ENCODE data around the gene METTL18.
A peak's percentile ranks its signal among the peaks of the same experiment; 100 is the strongest.
"Not testable (repeated sequence)": the region's sequence is repeated elsewhere in the genome, so short reads cannot be mapped to it uniquely, and the experiment has no call there.

The METTL18 gene

DNA sequence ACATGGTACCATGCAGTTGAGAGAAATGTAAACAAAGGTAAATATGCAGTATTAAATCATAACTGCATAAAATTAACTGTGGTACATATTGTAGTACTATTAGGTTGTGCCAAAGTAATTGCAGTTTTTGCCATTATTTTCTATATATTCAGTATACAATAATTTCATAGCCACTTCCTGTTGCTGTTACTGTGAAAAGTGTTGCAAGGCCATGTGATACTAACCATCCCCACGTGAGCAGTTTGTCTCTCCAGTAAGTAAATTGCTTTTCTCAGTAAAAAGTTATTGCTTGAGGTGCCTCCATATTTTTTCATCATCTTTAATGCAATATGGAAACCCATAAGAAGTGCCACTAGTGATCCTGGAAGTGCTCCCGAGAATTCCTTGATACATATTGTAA lies 19.6 kb upstream of the METTL18 start:
- Histone ChIP-seq H3K9me3 (ENCODE audit: control insufficient read depth in 5 of 5, low read length in 5 of 5) (no peaks in the 10 kb centered on the region), H3K36me3 (ENCODE audit: control insufficient read depth in 5 of 5, insufficient read depth in 5 of 5, low read length in 5 of 5) (peaks cover 0 to 18% (median 0%) of the 10 kb centered on the region in 5 donors), H3K27me3 (ENCODE audit: control insufficient read depth in 5 of 5, insufficient read depth in 4 of 5, low read length in 5 of 5) (no peaks in the 10 kb centered on the region), H3K27ac (ENCODE audit: low read depth, low read length) (no peak overlapping the region), H3K9ac (ENCODE audit: low read length in 5 of 5) (no peak overlapping the region), H3K4me1 (ENCODE audit: control insufficient read depth in 5 of 5, insufficient read depth in 5 of 5, low read length in 5 of 5) (no peaks in the 10 kb centered on the region), H3K4me3 (ENCODE audit: low read depth in 1 of 5, low read length in 5 of 5) (no peak overlapping the region)

- Histone ChIP-seq H3K36me3 (ENCODE audit: control insufficient read depth in 5 of 5, insufficient read depth in 5 of 5, low read length in 5 of 5) (peaks cover 0 to 18% (median 10%) of the 10 kb centered on the region in 5 donors), H3K9ac (ENCODE audit: low read length in 5 of 5) (no peak overlapping the region), H3K4me3 (ENCODE audit: low read depth in 1 of 5, low read length in 5 of 5) (no peak overlapping the region), H3K4me1 (ENCODE audit: control insufficient read depth in 5 of 5, insufficient read depth in 5 of 5, low read length in 5 of 5) (no peaks in the 10 kb centered on the region), H3K9me3 (ENCODE audit: control insufficient read depth in 5 of 5, low read length in 5 of 5) (no peaks in the 10 kb centered on the region), H3K27ac (ENCODE audit: low read depth, low read length) (no peak overlapping the region), H3K27me3 (ENCODE audit: control insufficient read depth in 5 of 5, insufficient read depth in 4 of 5, low read length in 5 of 5) (no peaks in the 10 kb centered on the region)
These were observed 17.4 kb upstream of the METTL18 start for GRCh38 chr1:169812131-169812530.

DNA sequence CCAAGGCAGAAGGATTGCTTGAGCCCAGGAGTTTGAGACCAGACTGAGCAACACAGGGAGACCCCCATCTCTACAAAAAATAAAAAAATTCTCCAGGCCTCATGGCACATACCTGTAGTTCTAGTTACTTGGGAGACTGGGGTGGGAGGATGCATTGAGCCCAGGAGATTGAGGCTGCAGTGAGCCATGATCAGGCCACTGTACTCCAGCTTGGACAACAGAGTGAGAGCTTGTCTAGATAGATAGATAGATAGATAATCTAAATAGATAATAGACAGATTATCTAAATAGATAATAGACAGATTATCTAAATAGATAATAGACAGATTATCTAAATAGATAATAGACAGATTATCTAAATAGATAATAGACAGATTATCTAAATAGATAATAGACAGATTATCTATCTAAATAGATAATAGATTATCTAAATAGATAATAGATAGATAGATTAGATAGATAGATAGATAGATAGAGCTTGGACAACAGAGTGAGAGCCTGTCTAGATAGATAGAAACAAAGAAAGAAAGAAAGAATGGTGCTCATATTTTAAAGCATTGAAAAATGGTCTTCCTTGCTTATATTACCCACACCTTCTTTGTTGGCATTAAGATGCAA lies 16.8 kb upstream of the METTL18 start:
- not testable (repeated sequence) for H3K4me1 ChIP-seq (ENCODE audit: control insufficient read depth in 5 of 5, insufficient read depth in 5 of 5, low read length in 5 of 5); H3K4me3 ChIP-seq (ENCODE audit: low read depth in 1 of 5, low read length in 5 of 5); H3K27me3 ChIP-seq (ENCODE audit: control insufficient read depth in 5 of 5, insufficient read depth in 4 of 5, low read length in 5 of 5); H3K9me3 ChIP-seq (ENCODE audit: control insufficient read depth in 5 of 5, low read length in 5 of 5); H3K27ac ChIP-seq (ENCODE audit: low read depth, low read length); H3K9ac ChIP-seq (ENCODE audit: low read length in 5 of 5)
- peaks cover 0 to 22% (median 16%) of the 10 kb centered on the region in 5 donors for H3K36me3 ChIP-seq (ENCODE audit: control insufficient read depth in 5 of 5, insufficient read depth in 5 of 5, low read length in 5 of 5)

DNA sequence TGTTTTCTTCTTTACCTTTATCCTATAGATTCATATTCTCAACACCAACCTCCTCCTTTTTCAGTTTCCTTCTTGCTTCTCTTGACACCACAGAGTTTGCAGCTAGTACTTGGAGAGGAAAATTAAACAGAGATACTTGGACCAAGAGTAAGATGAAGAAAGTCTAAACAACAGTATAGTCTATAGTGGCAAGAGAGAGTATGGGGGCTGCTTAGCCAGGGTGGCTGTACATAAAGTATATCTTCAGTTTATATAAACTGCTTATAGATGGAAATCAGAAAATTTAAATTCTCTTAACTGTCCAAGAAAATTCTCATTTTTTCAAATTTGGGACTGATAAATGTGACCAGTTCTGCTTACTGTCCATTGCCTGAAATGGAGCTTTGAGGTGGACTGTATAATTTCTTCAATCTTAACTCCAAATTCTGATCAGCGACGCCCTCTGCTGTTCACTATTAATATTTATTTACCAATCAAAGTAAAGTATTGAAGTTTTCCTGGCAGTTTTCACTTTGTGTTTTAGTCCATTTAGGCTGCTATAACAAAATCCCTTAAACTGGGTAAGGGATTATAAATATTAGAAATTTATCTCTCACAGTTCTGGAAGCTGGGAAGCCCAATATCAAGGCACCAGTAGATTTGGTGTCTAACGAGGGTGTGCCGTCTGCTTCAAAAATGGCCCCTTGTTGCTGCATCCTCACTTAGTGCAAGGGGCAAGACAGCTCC lies 14.8 kb upstream of the METTL18 start:
- Histone ChIP-seq H3K9ac (ENCODE audit: low read length in 5 of 5) (no peak overlapping the region), H3K4me1 (ENCODE audit: control insufficient read depth in 5 of 5, insufficient read depth in 5 of 5, low read length in 5 of 5) (no peaks in the 10 kb centered on the region), H3K27ac (ENCODE audit: low read depth, low read length) (no peak overlapping the region), H3K36me3 (ENCODE audit: control insufficient read depth in 5 of 5, insufficient read depth in 5 of 5, low read length in 5 of 5) (peaks cover 7 to 29% (median 21%) of the 10 kb centered on the region in 5 donors), H3K27me3 (ENCODE audit: control insufficient read depth in 5 of 5, insufficient read depth in 4 of 5, low read length in 5 of 5) (no peaks in the 10 kb centered on the region), H3K4me3 (ENCODE audit: low read depth in 1 of 5, low read length in 5 of 5) (no peak overlapping the region), H3K9me3 (ENCODE audit: control insufficient read depth in 5 of 5, low read length in 5 of 5) (no peaks in the 10 kb centered on the region)

DNA sequence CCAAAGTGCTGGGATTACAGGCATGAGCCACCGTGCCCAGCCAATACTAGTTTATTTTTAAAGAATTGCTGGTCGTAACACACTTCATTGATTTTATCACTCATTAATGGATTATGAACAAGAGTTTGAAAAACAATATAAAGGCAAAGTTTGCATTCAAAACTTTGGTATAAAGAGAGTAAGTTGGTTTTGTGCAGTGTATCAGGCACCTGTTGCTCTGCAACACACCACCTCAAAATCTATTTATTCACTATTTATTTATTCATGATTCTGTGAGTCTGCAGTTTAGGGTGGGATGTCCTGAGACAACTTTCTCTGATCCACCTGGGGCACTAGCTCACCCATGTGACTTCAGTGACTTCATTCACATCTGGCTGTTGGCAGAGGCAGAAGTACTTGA lies 10.2 kb upstream of the METTL18 start:
- no peak overlapping the region for H3K9ac ChIP-seq (ENCODE audit: low read length in 5 of 5)
- H3K27me3 ChIP-seq (ENCODE audit: control insufficient read depth in 5 of 5, insufficient read depth in 4 of 5, low read length in 5 of 5) = no peaks in the 10 kb centered on the region
- peaks cover 9 to 33% (median 26%) of the 10 kb centered on the region in 5 donors for H3K36me3 ChIP-seq (ENCODE audit: control insufficient read depth in 5 of 5, insufficient read depth in 5 of 5, low read length in 5 of 5)

GRCh38 chr1:169802888-169803287 lies 8.2 kb upstream of the METTL18 start:
- Histone ChIP-seq H3K4me3 (ENCODE audit: low read depth in 1 of 5, low read length in 5 of 5) (no peak overlapping the region), H3K27ac (ENCODE audit: low read depth, low read length) (no peak overlapping the region), H3K36me3 (ENCODE audit: control insufficient read depth in 5 of 5, insufficient read depth in 5 of 5, low read length in 5 of 5) (peaks cover 9 to 23% (median 19%) of the 10 kb centered on the region in 5 donors), H3K9me3 (ENCODE audit: control insufficient read depth in 5 of 5, low read length in 5 of 5) (no peaks in the 10 kb centered on the region), H3K27me3 (ENCODE audit: control insufficient read depth in 5 of 5, insufficient read depth in 4 of 5, low read length in 5 of 5) (no peaks in the 10 kb centered on the region), H3K4me1 (ENCODE audit: control insufficient read depth in 5 of 5, insufficient read depth in 5 of 5, low read length in 5 of 5) (no peaks in the 10 kb centered on the region), H3K9ac (ENCODE audit: low read length in 5 of 5) (no peak overlapping the region)

More for the DNA sequence above, 10.2 kb upstream of the METTL18 start:
- H3K4me1 ChIP-seq (ENCODE audit: control insufficient read depth in 5 of 5, insufficient read depth in 5 of 5, low read length in 5 of 5) = no peaks in the 10 kb centered on the region
- no peak overlapping the region for H3K4me3 ChIP-seq (ENCODE audit: low read depth in 1 of 5, low read length in 5 of 5)
- no peaks in the 10 kb centered on the region for H3K9me3 ChIP-seq (ENCODE audit: control insufficient read depth in 5 of 5, low read length in 5 of 5)
- no peak overlapping the region for H3K27ac ChIP-seq (ENCODE audit: low read depth, low read length)

GRCh38 chr1:169797281-169797680 lies 2.6 kb upstream of the METTL18 start:
- H3K9ac ChIP-seq (ENCODE audit: low read length in 5 of 5) = no peak overlapping the region
- peaks cover 0 to 4% (median 2%) of the 10 kb centered on the region in 5 donors for H3K36me3 ChIP-seq (ENCODE audit: control insufficient read depth in 5 of 5, insufficient read depth in 5 of 5, low read length in 5 of 5)
- H3K9me3 ChIP-seq (ENCODE audit: control insufficient read depth in 5 of 5, low read length in 5 of 5) = no peaks in the 10 kb centered on the region
- H3K4me3 ChIP-seq (ENCODE audit: low read depth in 1 of 5, low read length in 5 of 5) = no peak overlapping the region
- H3K27ac ChIP-seq (ENCODE audit: low read depth, low read length) = no peak overlapping the region
- H3K27me3 ChIP-seq (ENCODE audit: control insufficient read depth in 5 of 5, insufficient read depth in 4 of 5, low read length in 5 of 5) = no peaks in the 10 kb centered on the region
- H3K4me1 ChIP-seq (ENCODE audit: control insufficient read depth in 5 of 5, insufficient read depth in 5 of 5, low read length in 5 of 5) = peaks cover 0 to 17% (median 15%) of the 10 kb centered on the region in 5 donors

GRCh38 chr1:169796274-169796810 lies 1.6 kb upstream of the METTL18 start:
- peaks cover 0 to 4% (median 2%) of the 10 kb centered on the region in 5 donors for H3K36me3 ChIP-seq (ENCODE audit: control insufficient read depth in 5 of 5, insufficient read depth in 5 of 5, low read length in 5 of 5)
- no peak overlapping the region for H3K27ac ChIP-seq (ENCODE audit: low read depth, low read length)
- H3K9ac ChIP-seq (ENCODE audit: low read length in 5 of 5) = no peak overlapping the region
- peaks cover 0 to 17% (median 15%) of the 10 kb centered on the region in 5 donors for H3K4me1 ChIP-seq (ENCODE audit: control insufficient read depth in 5 of 5, insufficient read depth in 5 of 5, low read length in 5 of 5)
- H3K4me3 ChIP-seq (ENCODE audit: low read depth in 1 of 5, low read length in 5 of 5) = no peak overlapping the region
- no peaks in the 10 kb centered on the region for H3K27me3 ChIP-seq (ENCODE audit: control insufficient read depth in 5 of 5, insufficient read depth in 4 of 5, low read length in 5 of 5)
- H3K9me3 ChIP-seq (ENCODE audit: control insufficient read depth in 5 of 5, low read length in 5 of 5) = no peaks in the 10 kb centered on the region

DNA sequence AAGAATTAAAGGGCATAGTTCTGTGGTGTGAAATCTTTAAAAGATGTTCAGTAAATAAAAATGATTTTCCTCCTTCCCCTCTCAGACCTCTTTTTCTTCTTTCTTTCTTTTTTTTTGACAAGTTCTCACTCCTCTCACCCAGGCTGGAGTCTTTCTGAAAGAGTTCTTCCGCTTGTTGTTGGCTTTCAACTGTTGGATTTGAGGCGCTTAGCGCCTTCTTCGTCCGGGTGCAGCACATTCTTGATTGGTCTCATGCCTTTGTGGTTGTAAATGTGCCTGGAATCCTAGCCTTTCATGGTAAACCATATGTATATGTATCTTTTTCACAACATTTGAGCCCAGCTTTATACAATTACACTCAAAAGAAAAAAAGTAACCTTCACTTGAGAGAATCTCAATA lies 980 bp upstream of the METTL18 start:
- H3K9me3 ChIP-seq (ENCODE audit: control insufficient read depth in 5 of 5, low read length in 5 of 5) = no peaks in the 10 kb centered on the region

GRCh38 chr1:169793730-169794129 lies 977 bp downstream of the METTL18 start:
- H3K9me3 ChIP-seq (ENCODE audit: control insufficient read depth in 5 of 5, low read length in 5 of 5) = no peaks in the 10 kb centered on the region
- H3K27me3 ChIP-seq (ENCODE audit: control insufficient read depth in 5 of 5, insufficient read depth in 4 of 5, low read length in 5 of 5) = no peaks in the 10 kb centered on the region
- peaks cover 0 to 17% (median 15%) of the 10 kb centered on the region in 5 donors for H3K4me1 ChIP-seq (ENCODE audit: control insufficient read depth in 5 of 5, insufficient read depth in 5 of 5, low read length in 5 of 5)
- peak overlapping the region; percentile 93 to 99 (median 97) for H3K4me3 ChIP-seq (ENCODE audit: low read depth in 1 of 5, low read length in 5 of 5)
- H3K27ac ChIP-seq (ENCODE audit: low read depth, low read length) = no peak overlapping the region
- H3K36me3 ChIP-seq (ENCODE audit: control insufficient read depth in 5 of 5, insufficient read depth in 5 of 5, low read length in 5 of 5) = peaks cover 0 to 7% (median 2%) of the 10 kb centered on the region in 5 donors
- H3K9ac ChIP-seq (ENCODE audit: low read length in 5 of 5) = peak overlapping the region in 2 of 5 donors; percentile 97

More for the DNA sequence above, 980 bp upstream of the METTL18 start:
- peaks cover 0 to 7% (median 2%) of the 10 kb centered on the region in 5 donors for H3K36me3 ChIP-seq (ENCODE audit: control insufficient read depth in 5 of 5, insufficient read depth in 5 of 5, low read length in 5 of 5)
- H3K4me3 ChIP-seq (ENCODE audit: low read depth in 1 of 5, low read length in 5 of 5) = peak overlapping the region; percentile 93 to 99 (median 97)
- peak overlapping the region in 4 of 5 donors; percentile 93 to 97 (median 97) for H3K9ac ChIP-seq (ENCODE audit: low read length in 5 of 5)
- H3K4me1 ChIP-seq (ENCODE audit: control insufficient read depth in 5 of 5, insufficient read depth in 5 of 5, low read length in 5 of 5) = peaks cover 0 to 17% (median 15%) of the 10 kb centered on the region in 5 donors
- no peak overlapping the region for H3K27ac ChIP-seq (ENCODE audit: low read depth, low read length)
- H3K27me3 ChIP-seq (ENCODE audit: control insufficient read depth in 5 of 5, insufficient read depth in 4 of 5, low read length in 5 of 5) = no peaks in the 10 kb centered on the region

All from subcutaneous abdominal adipose tissue (tissue), 5 donors.